ENCODE results near the gene GLUL. TPM values are rescaled to one million over a fixed set of nuclear protein-coding genes. Genes with fewer than 3 reads are reported as not detected.
"Not testable (repeated sequence)": the region's sequence is repeated elsewhere in the genome, so short reads cannot be mapped to it uniquely, and the experiment has no call there.

Gene GLUL
- polyA plus RNA-seq, 3 donors from 2014 or later: 73.3 to 127 (median 115) TPM

GRCh38 chr1:182388392-182389134 is 3.0 kb downstream of the GLUL start:
- Mint-ChIP-seq H3K27ac (peak overlapping the region in 5 of 6 donors; percentile 63 to 83 (median 68)), H3K36me3 (peaks cover 14 to 41% (median 37%) of the 10 kb centered on the region in 3 donors), H3K4me1 (peaks cover 30 to 37% of the 10 kb centered on the region in 2 donors), H3K9me3 (no peaks in the 10 kb centered on the region), H3K4me3 (peak overlapping the region; percentile 40 to 98 (median 96)), H3K27me3 (ENCODE audit: low read depth in 3 of 3) (peaks cover 4 to 11% (median 7%) of the 10 kb centered on the region in 3 donors)
- no peak for DNase-seq

- Mint-ChIP-seq H3K4me1 (peaks cover 26 to 38% of the 10 kb centered on the region in 2 donors), H3K36me3 (peaks cover 23 to 48% (median 43%) of the 10 kb centered on the region in 3 donors), H3K4me3 (peak overlapping the region in 1 of 5 donors; percentile 28), H3K9me3 (no peaks in the 10 kb centered on the region), H3K27ac (peak overlapping the region in 1 of 6 donors; percentile 42), H3K27me3 (ENCODE audit: low read depth in 3 of 3) (peaks cover 4 to 11% (median 7%) of the 10 kb centered on the region in 3 donors)
- DNase-seq: no peak
Observed at GRCh38 chr1:182387566-182387965, 4.0 kb downstream of the GLUL start.

- H3K27me3 Mint-ChIP-seq (ENCODE audit: low read depth in 3 of 3): peaks cover 4 to 11% (median 7%) of the 10 kb centered on the region in 3 donors
- peak overlapping the region in 1 of 6 donors; percentile 15 for H3K27ac Mint-ChIP-seq
- H3K36me3 Mint-ChIP-seq: peaks cover 24 to 54% (median 43%) of the 10 kb centered on the region in 3 donors
- no peak overlapping the region for H3K4me3 Mint-ChIP-seq
- H3K9me3 Mint-ChIP-seq: no peaks in the 10 kb centered on the region
- DNase-seq: no peak
- peaks cover 24 to 37% of the 10 kb centered on the region in 2 donors for H3K4me1 Mint-ChIP-seq
Observed at GRCh38 chr1:182386980-182387379, 4.6 kb downstream of the GLUL start.

GRCh38 chr1:182385885-182386853 is 5.4 kb downstream of the GLUL start:
- Mint-ChIP-seq H3K36me3 (peaks cover 24 to 54% (median 43%) of the 10 kb centered on the region in 3 donors), H3K27me3 (ENCODE audit: low read depth in 3 of 3) (peaks cover 4 to 9% (median 5%) of the 10 kb centered on the region in 3 donors), H3K4me1 (peaks cover 23 to 37% of the 10 kb centered on the region in 2 donors), H3K27ac (peak overlapping the region in 2 of 6 donors; percentile 59 to 63), H3K4me3 (no peak overlapping the region), H3K9me3 (no peaks in the 10 kb centered on the region)
- no peak for DNase-seq

- Mint-ChIP-seq H3K36me3 (peaks cover 24 to 54% (median 43%) of the 10 kb centered on the region in 3 donors), H3K9me3 (no peaks in the 10 kb centered on the region), H3K27ac (no peak overlapping the region), H3K4me3 (no peak overlapping the region), H3K4me1 (peaks cover 10 to 25% of the 10 kb centered on the region in 2 donors), H3K27me3 (ENCODE audit: low read depth in 3 of 3) (no peaks in the 10 kb centered on the region)
- no peak for DNase-seq
Observed at GRCh38 chr1:182384387-182384960, 7.1 kb downstream of the GLUL start.

- no peak for DNase-seq
- no peak overlapping the region for H3K4me3 Mint-ChIP-seq
- H3K36me3 Mint-ChIP-seq: peaks cover 24 to 54% (median 43%) of the 10 kb centered on the region in 3 donors
- no peaks in the 10 kb centered on the region for H3K9me3 Mint-ChIP-seq
- H3K27me3 Mint-ChIP-seq (ENCODE audit: low read depth in 3 of 3): no peaks in the 10 kb centered on the region
- no peak overlapping the region for H3K27ac Mint-ChIP-seq
- peaks cover 5 to 20% of the 10 kb centered on the region in 2 donors for H3K4me1 Mint-ChIP-seq
Observed at GRCh38 chr1:182383934-182384333, 7.7 kb downstream of the GLUL start.

- Mint-ChIP-seq H3K9me3 (no peaks in the 10 kb centered on the region), H3K36me3 (peaks cover 24 to 54% (median 43%) of the 10 kb centered on the region in 3 donors), H3K27me3 (ENCODE audit: low read depth in 3 of 3) (no peaks in the 10 kb centered on the region), H3K27ac (no peak overlapping the region), H3K4me3 (no peak overlapping the region), H3K4me1 (peaks cover 2 to 13% of the 10 kb centered on the region in 2 donors)
- DNase-seq: no peak
Observed at GRCh38 chr1:182383037-182383661, 8.4 kb downstream of the GLUL start.

- no peak overlapping the region for H3K4me3 Mint-ChIP-seq
- H3K9me3 Mint-ChIP-seq: no peaks in the 10 kb centered on the region
- H3K27me3 Mint-ChIP-seq (ENCODE audit: low read depth in 3 of 3): no peaks in the 10 kb centered on the region
- peaks cover 24 to 47% (median 36%) of the 10 kb centered on the region in 3 donors for H3K36me3 Mint-ChIP-seq
- DNase-seq: no peak
- no peak overlapping the region for H3K27ac Mint-ChIP-seq
- H3K4me1 Mint-ChIP-seq: peaks cover 0 to 8% of the 10 kb centered on the region in 2 donors
Observed at GRCh38 chr1:182381962-182382819, 9.4 kb downstream of the GLUL start.

- no peak overlapping the region for H3K27ac Mint-ChIP-seq
- no peaks in the 10 kb centered on the region for H3K27me3 Mint-ChIP-seq (ENCODE audit: low read depth in 3 of 3)
- H3K4me3 Mint-ChIP-seq: no peak overlapping the region
- no peak for DNase-seq
- H3K36me3 Mint-ChIP-seq: peaks cover 18 to 27% (median 20%) of the 10 kb centered on the region in 3 donors
- peaks cover 0 to 7% of the 10 kb centered on the region in 2 donors for H3K4me1 Mint-ChIP-seq
- H3K9me3 Mint-ChIP-seq: no peaks in the 10 kb centered on the region
Observed at GRCh38 chr1:182380199-182380598, 11.4 kb downstream of the GLUL start.

- H3K4me3 Mint-ChIP-seq; H3K27ac Mint-ChIP-seq; H3K9me3 Mint-ChIP-seq; H3K4me1 Mint-ChIP-seq; DNase-seq; H3K27me3 Mint-ChIP-seq (ENCODE audit: low read depth in 3 of 3): not testable (repeated sequence)
- peaks cover 14 to 23% (median 17%) of the 10 kb centered on the region in 3 donors for H3K36me3 Mint-ChIP-seq
Observed at GRCh38 chr1:182379781-182380180, 11.8 kb downstream of the GLUL start.

- Mint-ChIP-seq H3K36me3 (peaks cover 0 to under 1% (median 0%) of the 10 kb centered on the region in 3 donors), H3K4me1 (no peaks in the 10 kb centered on the region), H3K27me3 (ENCODE audit: low read depth in 3 of 3) (no peaks in the 10 kb centered on the region), H3K9me3 (peaks cover 0 to 1% (median 0%) of the 10 kb centered on the region in 6 donors), H3K27ac (no peak overlapping the region), H3K4me3 (no peak overlapping the region)
- DNase-seq: no peak
Observed at GRCh38 chr1:182376936-182377574, 14.5 kb downstream of the GLUL start.
